Stimulated activated CD4-positive, alpha-beta T cell treated with anti-CD3 and anti-CD28 coated beads, Interleukin-2, amount 100 ng/mL, for 24 hours (primary cell): ENCODE results near the gene PIM1.
A peak's percentile ranks its signal among the peaks of the same experiment; 100 is the strongest.
"Not testable (repeated sequence)": the region's sequence is repeated elsewhere in the genome, so short reads cannot be mapped to it uniquely, and the experiment has no call there.

ENCODE experiments used
- DNase-seq, 2 donors: peaks; one replicate each; pipeline ENCODE4 v3.0.0-alpha.2; 2020

The PIM1 gene

DNA sequence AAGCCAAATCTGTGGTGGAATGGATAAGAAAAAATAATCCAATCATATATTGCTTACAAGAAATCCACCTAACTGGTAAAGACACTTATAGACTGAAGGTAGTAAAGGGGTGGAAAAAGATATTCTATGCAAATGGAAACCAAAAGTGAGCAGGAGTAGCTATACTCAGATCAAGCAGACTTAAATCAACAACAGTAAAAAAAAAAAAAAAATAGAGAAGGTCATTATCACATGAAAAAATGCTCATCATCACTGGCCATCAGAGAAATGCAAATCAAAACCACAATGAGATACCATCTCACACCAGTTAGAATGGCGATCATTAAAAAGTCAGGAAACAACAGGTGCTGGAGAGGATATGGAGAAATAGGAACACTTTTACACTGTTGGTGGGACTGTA is 24.9 kb downstream of the PIM1 start:
- DNase-seq = not testable (repeated sequence)

- DNase-seq = not testable (repeated sequence)
Observed at GRCh38 chr6:37196451-37196850, 26.5 kb downstream of the PIM1 start.

- DNase-seq = no peak
Observed at GRCh38 chr6:37200085-37200484, 30.1 kb downstream of the PIM1 start.

GRCh38 chr6:37201726-37202125 is 31.8 kb downstream of the PIM1 start:
- DNase-seq = no peak

DNA sequence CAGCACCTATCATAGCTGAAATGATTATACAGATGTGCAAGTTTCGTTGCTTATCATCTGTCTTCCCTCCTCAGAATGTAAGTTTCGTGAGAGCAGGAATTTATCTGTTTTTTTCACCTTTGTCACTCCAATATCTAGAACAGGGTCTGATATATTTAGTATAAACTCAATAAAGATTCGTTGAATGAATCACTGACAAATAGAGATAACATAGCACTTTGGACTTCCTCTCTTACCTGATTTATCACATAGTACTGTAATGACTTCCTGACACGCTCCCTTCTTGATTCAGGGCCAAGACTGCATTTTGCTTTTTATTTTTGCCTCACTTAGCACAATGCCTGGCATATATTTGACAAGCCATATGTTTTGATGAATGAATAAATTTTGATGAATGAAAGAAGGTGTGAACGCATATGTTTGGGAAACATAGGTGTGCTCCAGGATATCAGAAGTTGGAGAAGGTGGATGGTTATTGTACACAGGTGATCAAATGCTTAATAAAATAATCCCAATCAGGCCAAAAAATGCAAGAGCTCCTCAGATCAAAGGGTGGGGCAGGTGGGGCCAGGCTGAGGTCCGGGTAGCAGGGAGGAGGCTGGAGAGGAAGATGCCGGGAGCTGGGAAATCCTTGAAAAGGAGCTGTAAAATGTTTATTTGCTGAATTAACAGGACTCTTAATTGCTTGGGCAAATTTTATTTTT is 33.0 kb downstream of the PIM1 start:
- DNase-seq = no peak

- no peak for DNase-seq
Observed at GRCh38 chr6:37204014-37204751, 34.2 kb downstream of the PIM1 start.

GRCh38 chr6:37205175-37205996 is 35.4 kb downstream of the PIM1 start:
- DNase-seq = peak in 1 of 2 donors; percentile 32

GRCh38 chr6:37205997-37206340 is 36.0 kb downstream of the PIM1 start:
- no peak for DNase-seq

- DNase-seq = no peak
Observed at GRCh38 chr6:37206622-37207021, 36.7 kb downstream of the PIM1 start.

DNA sequence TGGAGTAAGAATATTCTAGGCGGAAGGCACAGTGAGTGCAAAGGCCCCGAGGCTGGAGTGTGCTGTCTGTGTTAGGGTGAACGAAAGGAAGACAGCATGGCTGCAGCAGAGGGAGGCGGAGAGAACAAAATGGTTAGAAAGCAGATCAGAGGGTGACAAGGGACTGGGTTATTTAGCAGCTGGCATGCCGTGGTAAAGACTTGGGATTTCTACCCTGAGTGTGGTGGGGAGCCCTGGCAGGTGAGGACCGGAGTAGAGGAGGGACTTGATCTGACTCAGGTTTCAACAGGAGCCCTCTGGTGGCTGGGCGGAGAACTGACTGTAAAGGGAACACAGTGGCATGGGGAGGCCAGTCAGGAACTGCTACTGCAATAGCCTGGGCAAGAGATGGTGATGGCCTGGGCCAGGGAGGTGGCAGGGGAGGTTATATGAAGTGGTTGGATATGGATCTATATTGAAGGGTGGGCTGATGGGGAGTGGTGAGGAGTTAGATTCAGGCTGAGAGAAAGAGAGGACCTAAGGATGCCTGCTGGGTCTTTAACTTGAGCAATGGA is 38.0 kb downstream of the PIM1 start:
- peak; percentile 91 to 94 for DNase-seq

GRCh38 chr6:37208793-37209192 is 38.8 kb downstream of the PIM1 start:
- no peak for DNase-seq

DNA sequence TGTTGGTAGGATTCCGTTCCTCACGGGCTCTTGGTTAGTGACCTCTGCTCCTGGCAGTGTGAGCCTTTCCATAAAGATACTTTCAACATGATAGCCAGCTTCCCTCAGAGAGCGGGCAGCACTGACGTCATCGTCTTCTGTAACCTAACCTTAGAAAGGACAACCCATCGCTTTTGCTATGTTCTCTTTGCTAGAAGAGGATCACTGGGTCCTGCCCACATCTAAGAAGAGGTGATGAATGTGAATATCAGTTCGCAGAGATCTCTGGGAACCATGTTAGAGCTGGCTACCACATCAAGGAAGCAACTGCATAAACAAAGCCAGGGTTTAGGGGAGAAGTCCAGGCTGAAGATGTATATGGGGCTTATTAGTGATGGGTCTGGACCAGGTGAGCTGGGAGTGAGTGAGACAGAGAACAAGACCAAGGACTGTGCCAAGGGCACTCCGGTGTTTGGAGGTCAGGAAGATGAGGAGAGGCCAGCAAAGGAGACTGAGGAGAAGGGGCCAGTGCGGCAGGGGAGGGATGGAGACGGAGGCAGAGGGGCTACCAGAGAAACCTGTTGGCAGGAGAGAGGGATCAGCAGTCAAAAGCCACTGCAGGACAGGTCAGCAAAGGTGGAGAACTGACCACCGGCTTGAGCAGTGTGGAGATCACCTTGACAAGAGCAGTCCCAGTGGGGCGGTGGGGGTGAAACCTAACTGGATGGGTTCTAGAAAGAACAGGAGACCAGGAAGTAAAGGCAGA is 39.7 kb downstream of the PIM1 start:
- DNase-seq = peak in 1 of 2 donors; percentile 40

- DNase-seq = peak; percentile 74 to 86
Observed at GRCh38 chr6:37210313-37210968, 40.5 kb downstream of the PIM1 start.

DNA sequence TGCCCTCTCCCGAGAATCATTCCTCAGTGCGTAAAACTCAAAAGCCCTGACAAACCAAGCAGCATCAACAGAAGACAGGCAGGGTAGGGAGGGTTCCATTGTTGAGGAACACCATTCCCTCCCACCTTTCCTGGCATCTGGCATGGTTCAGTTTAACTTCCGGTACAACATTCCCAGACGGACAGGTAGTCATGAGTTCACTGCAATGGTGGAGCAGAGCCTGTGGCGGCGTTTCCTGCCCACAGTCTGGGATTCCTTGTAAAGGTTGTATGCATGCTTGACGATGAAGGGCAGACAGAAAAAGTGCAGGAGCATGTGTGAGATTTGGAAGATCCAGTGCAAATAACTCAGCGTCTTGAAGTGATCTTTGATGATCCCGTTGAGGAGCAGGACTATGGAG is 42.3 kb downstream of the PIM1 start:
- DNase-seq = no peak

DNA sequence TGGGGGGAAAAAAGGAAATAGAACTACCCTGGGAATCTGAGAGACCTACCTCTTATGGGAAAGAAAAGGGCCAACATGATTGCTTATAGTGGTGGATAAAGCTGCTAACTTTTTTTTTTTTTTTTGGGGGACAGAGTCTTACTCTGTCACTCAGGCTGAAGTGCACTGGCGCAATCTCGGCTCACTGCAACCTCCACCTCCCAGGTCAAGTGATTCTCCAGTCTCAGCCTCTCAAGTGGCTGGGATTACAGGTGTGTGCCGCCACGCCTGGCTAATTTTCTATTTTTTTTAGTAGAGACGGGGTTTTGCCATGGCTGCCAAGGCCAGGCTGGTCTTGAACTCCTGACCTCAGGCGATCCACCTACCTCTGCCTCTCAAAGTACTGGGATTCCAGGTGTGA is 48.1 kb downstream of the PIM1 start:
- no peak for DNase-seq

DNA sequence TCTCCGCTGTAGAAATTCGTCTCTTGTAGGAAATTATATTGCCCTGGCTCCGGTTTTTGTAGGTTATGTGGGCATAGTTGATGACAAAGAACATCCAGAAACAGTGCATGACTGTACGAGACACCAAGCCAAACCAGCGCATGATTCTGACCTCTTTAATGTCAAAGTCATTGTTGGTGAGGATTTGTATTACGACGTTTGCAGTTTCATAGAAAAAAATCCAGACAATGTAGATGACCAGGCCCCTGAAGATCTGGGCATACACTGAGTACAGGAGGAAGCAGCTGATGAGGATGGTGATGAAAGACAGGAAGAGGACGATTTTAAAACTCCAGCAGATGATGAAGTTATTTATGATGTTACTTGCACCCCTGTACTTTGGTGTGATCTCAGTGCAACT is 48.6 kb downstream of the PIM1 start:
- DNase-seq = no peak

GRCh38 chr6:37221585-37222124 is 51.7 kb downstream of the PIM1 start:
- no peak for DNase-seq

DNA sequence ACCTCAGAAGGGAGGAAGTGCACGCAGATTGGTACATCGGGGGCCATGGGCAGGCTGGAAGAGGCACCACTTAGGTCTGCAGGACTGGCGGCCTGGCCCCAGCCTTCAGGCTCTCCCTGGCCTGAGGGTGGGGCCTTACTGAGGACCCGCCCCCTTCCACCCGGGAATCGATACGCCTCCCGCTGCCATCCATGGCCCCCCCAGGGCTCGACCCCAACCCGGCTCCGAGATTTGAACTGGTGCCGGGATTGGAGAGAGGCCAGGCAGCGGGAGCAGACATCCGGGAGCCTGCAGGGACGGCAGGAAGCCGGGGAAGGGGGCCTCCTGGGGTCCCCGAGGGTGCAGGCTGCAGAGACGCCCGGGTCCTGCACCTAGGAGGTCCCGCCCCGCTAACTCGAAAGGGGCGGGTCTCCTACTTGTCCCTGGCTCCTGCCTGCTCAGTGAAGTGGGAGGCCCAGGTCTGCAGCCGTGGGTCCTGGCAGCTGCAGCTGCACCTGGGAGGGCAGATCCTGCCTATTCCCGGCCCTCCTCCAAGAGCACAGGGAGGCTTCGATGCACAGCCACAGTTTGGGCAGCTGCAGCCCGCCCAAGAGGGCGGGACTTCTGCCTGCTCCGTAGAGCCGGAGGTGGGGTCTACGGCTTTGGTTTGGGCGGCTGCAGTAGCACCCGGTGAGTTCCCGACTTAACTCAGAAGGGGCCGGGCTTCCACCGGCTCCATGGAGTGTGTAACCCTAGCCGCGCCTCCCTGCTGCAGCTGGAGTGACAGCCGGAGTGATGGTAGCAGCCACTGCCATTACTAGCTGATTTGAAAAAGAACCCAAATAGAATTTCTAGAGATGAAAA is 52.4 kb downstream of the PIM1 start:
- peak; percentile 73 to 79 for DNase-seq

- DNase-seq = no peak
Observed at GRCh38 chr6:37222992-37223391, 53.0 kb downstream of the PIM1 start.
